SK-N-SH (cell line): ENCODE measurements around the gene SPI1.

Source experiments
- EZH2phosphoT487 ChIP-seq: fragments of 200-600 bp; sonication (generic); IDR thresholded peaks from 2 replicates; pipeline ENCODE4 v1.6.1; 2017; ENCODE audit warnings: low read depth, mixed run types, mild to moderate bottlenecking, antibody characterized with exemption, moderate library complexity, borderline replicate concordance
- TF ChIP-seq, protein P1 (sequence below): fragments of 200-600 bp; sonication (generic); IDR thresholded peaks from 2 replicates; pipeline ENCODE4 v1.6.1; 2017; ENCODE audit warnings: antibody characterized with exemption, mild to moderate bottlenecking, moderate library complexity

DNA sequence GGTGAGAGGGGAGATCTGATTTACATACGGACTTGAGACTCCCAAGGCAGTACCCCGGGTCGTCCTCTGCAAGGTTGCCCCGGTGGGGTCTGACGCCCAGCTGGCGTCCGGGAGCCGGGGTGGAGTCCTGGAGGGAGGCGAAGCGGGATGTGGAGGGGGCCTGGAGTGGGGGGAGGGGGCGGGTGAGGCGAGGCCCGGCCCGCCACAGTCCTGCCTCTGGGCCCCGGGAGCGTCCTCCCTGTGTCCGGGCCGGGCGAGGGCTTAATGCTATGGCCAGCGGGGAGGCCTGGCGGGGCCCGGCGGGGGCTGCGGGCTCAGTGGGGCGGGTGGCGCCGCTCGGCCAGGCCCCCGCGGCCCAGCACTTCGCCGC is 23.4 kb downstream of the SPI1 start:
- TF ChIP-seq EZH2phosphoT487 = no peak
- TF ChIP-seq, protein P1, sequence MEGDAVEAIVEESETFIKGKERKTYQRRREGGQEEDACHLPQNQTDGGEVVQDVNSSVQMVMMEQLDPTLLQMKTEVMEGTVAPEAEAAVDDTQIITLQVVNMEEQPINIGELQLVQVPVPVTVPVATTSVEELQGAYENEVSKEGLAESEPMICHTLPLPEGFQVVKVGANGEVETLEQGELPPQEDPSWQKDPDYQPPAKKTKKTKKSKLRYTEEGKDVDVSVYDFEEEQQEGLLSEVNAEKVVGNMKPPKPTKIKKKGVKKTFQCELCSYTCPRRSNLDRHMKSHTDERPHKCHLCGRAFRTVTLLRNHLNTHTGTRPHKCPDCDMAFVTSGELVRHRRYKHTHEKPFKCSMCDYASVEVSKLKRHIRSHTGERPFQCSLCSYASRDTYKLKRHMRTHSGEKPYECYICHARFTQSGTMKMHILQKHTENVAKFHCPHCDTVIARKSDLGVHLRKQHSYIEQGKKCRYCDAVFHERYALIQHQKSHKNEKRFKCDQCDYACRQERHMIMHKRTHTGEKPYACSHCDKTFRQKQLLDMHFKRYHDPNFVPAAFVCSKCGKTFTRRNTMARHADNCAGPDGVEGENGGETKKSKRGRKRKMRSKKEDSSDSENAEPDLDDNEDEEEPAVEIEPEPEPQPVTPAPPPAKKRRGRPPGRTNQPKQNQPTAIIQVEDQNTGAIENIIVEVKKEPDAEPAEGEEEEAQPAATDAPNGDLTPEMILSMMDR = no peak
